Measurements from ENCODE around the gene ESRRA. TPM values are rescaled to one million over a fixed set of nuclear protein-coding genes. Genes with fewer than 3 reads are reported as not detected.

Gene ESRRA
- total RNA-seq, 2 experiments from 2014 or later, result 32.8 to 35.6 TPM

DNA sequence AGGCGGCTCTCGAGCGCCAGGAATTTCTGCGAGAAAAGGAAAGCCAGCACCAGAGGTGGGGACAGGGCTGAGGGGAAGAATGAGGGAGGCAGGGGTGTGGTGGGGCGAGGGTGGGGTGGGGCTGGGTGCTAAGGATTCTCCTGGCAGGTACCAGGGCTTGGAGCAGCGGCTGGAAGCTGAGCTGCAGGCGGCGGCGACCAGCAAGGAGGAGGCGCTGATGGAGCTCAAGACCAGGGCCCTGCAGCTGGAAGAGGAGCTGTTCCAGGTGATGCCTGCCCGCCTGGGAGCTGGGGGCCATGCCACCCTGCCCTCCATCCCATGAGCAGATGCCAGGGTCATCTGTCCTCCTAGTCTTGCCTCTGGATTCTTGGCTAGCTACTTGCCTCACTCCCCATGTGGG lies 44.1 kb downstream of the ESRRA start:
- ChIA-PET CTCF (interaction anchor here (1.0 kb wide), 1 partner anchor 39 kb away, joined by 3 read pairs; no protein-coding TSS in a partner anchor), POLR2A (interaction anchor here (1.0 kb wide), 1 partner anchor 10 kb away, joined by 3 read pairs; the partner anchor contains the start of gene RPS6KA4)
- intact Hi-C loops (cut with micrococcal nuclease), result no loop called here
- Mint-ChIP-seq H3K4me1 (ENCODE audit: low read depth) (peaks cover 8% of the 10 kb centered on the region), H3K4me3 (no peak overlapping the region), H3K36me3 (peaks cover 16% of the 10 kb centered on the region), H3K9me3 (no peaks in the 10 kb centered on the region), H3K27me3 (no peaks in the 10 kb centered on the region), H3K27ac (no peak overlapping the region)
- no peak for DNase-seq

DNA sequence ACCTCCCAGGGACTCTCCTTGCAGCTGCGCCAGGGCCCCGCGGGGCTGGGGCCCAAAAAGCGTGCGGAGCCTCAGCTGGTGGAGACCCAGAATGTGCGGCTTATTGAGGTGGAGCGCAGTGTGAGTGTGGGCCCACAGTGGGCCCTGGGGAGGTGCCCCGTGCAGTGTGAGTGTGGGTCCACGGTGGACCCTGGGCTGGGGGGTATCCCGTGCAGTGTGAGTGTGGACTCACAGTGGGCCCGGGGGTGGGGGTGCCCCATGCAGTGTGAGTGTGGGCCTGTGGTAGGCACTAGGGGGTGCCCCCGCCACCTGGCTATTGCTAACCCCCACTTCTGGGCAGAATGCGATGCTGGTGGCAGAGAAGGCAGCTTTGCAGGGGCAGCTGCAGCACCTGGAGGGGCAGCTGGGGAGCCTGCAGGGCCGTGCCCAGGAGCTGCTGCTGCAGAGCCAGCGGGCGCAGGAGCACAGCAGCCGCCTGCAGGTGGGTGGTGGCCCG lies 45.9 kb downstream of the ESRRA start:
- Mint-ChIP-seq H3K4me1 (ENCODE audit: low read depth) (peaks cover 4% of the 10 kb centered on the region), H3K9me3 (no peaks in the 10 kb centered on the region), H3K36me3 (peaks cover 8% of the 10 kb centered on the region), H3K4me3 (no peak overlapping the region), H3K27me3 (no peaks in the 10 kb centered on the region), H3K27ac (no peak overlapping the region)
- ChIA-PET CTCF (interaction anchor here (1.1 kb wide), 1 partner anchor 34 kb away, joined by 4 read pairs; the partner anchor contains the start of genes PRDX5 and TRMT112), POLR2A (no interaction called here)
- intact Hi-C loops (cut with micrococcal nuclease), result no loop called here
- DNase-seq, result no peak

DNA sequence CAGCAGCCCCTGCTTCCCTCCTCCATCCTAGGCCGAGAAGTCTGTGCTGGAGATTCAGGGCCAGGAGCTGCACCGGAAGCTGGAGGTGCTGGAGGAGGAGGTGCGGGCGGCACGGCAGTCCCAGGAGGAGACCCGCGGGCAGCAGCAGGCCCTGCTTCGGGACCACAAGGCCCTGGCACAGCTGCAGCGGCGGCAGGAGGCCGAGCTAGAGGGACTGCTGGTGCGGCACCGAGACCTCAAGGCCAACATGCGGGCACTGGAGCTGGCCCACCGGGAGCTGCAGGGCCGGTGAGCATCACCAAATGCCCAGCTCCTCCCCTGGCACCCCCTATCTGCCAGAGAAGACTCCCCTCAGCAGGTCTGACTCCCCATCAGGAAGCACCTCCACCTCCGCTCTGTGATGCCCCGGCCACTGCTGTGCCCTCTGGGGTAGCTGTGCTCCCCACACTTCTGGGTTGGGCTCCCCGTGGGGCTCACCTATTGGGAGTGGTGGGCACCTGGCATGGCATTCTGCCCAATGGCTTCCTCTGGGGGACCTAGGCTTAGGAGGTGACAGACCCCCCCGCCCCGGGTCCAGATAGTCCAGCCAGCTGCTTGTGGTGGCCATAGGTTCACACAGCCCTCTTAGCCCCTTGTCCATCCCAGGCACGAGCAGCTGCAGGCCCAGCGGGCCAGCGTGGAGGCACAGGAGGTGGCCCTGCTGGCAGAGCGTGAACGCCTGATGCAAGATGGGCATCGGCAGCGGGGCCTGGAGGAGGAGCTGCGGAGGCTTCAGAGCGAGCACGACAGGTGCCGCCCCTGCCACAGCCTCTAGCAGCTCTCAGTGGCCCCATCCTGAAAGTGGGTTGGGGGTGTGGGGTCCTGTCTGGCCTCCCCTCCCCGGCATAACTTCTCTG lies 47.0 kb downstream of the ESRRA start:
- no peak for DNase-seq
- intact Hi-C loops (cut with micrococcal nuclease), result no loop called here
- H3K36me3 Mint-ChIP-seq, result peaks cover 5% of the 10 kb centered on the region
- no peak overlapping the region for H3K4me3 Mint-ChIP-seq
- H3K4me1 Mint-ChIP-seq (ENCODE audit: low read depth), result peaks cover 4% of the 10 kb centered on the region
- ChIA-PET POLR2A (interaction anchor here (0.6 to 1.4 kb wide), 3 partner anchors 11 to 291 kb away, joined by 3 read pairs; partner anchors contain the start of gene PRDX5), CTCF (interaction anchor here (1.1 to 2.1 kb wide), 2 partner anchors 35 kb away, joined by 4 to 7 read pairs; partner anchors contain the start of genes PRDX5 and TRMT112)
- no peaks in the 10 kb centered on the region for H3K27me3 Mint-ChIP-seq
- H3K9me3 Mint-ChIP-seq, result no peaks in the 10 kb centered on the region
- H3K27ac Mint-ChIP-seq, result no peak overlapping the region

DNA sequence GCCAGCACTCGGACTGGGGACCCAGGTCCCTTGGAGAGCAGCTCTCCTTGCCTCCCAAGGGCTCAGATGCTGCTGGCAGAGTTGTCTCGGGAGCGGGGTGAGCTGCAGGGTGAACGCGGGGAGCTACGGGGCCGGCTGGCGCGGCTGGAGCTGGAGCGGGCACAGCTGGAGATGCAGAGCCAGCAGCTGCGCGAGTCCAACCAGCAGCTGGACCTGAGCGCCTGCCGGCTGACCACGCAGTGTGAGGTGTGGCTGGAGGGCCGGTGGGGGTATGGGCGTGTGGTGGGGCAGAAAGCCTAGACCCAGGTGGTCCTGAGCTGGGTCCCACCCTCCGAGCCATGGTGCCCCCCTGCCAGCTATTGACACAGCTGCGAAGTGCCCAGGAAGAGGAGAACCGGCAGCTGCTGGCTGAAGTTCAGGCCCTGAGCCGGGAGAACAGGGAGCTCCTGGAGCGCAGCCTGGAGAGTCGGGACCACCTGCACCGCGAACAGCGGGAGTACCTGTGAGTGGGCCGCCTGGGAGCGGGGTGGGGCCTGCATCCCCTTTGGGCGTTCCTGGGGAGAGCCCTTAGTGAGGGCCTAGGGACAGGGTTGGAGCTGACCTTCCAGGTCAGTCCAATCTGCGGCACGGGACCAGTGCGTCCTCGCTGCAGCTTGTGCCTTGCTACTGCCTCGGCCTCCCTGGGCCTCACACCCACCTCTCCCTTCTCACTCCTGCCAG lies 47.8 kb downstream of the ESRRA start:
- H3K27ac Mint-ChIP-seq, result no peak overlapping the region
- H3K4me1 Mint-ChIP-seq (ENCODE audit: low read depth), result peaks cover 9% of the 10 kb centered on the region
- no peak overlapping the region for H3K4me3 Mint-ChIP-seq
- H3K36me3 Mint-ChIP-seq, result peaks cover 5% of the 10 kb centered on the region
- ChIA-PET CTCF (interaction anchor here (2.1 kb wide), 1 partner anchor 35 kb away, joined by 7 read pairs; the partner anchor contains the start of genes PRDX5 and TRMT112), POLR2A (interaction anchor here (0.6 to 1.4 kb wide), 3 partner anchors 12 to 290 kb away, joined by 3 read pairs; partner anchors contain the start of gene PRDX5)
- DNase-seq, result no peak
- H3K27me3 Mint-ChIP-seq, result no peaks in the 10 kb centered on the region
- intact Hi-C loops (cut with micrococcal nuclease), result no loop called here
- no peaks in the 10 kb centered on the region for H3K9me3 Mint-ChIP-seq

DNA sequence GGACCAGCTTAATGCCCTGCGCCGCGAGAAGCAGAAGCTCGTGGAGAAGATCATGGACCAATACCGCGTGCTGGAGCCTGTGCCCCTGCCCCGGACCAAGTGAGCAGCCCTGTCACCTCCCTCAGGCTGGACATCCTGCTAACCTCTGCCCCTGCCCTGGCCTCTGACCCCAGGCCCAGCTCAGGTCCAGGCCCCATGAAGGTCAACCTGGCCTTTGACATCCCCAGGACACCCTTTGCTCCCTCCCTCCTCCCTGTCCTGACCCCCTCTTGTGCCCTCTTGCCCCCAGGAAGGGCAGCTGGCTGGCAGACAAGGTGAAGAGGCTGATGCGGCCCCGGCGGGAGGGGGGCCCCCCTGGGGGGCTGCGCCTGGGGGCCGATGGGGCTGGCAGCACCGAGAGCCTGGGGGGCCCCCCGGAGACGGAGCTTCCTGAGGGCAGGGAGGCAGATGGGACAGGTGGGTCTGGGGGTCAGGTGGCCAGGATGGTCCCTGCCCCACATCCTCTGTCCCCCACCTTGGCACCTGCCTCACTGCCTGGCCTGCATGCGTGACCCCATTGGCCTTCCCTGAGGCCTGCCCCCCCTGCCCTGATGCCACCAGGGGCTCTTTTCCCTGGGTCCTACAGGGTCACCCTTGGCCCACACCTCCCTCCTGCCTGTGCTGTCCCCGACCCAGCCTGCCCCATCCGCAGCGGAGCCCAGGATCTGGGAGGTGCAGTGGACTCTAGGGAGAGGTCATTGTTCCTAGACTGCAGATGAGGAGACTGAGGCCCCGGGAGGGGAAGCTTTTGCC lies 48.6 kb downstream of the ESRRA start:
- ChIA-PET CTCF (interaction anchor here (1.3 to 2.1 kb wide), 3 partner anchors 19 to 36 kb away, joined by 3 to 7 read pairs (median 4); partner anchors contain the start of genes PRDX5 and TRMT112), POLR2A (interaction anchor here (1.4 kb wide), 1 partner anchor 13 kb away, joined by 3 read pairs; no protein-coding TSS in a partner anchor)
- peaks cover 13% of the 10 kb centered on the region for H3K4me1 Mint-ChIP-seq (ENCODE audit: low read depth)
- no peak for DNase-seq
- intact Hi-C loops (cut with micrococcal nuclease), result no loop called here
- H3K4me3 Mint-ChIP-seq, result no peak overlapping the region
- H3K27ac Mint-ChIP-seq, result no peak overlapping the region
- H3K9me3 Mint-ChIP-seq, result no peaks in the 10 kb centered on the region
- no peaks in the 10 kb centered on the region for H3K27me3 Mint-ChIP-seq
- peaks cover 5% of the 10 kb centered on the region for H3K36me3 Mint-ChIP-seq

DNA sequence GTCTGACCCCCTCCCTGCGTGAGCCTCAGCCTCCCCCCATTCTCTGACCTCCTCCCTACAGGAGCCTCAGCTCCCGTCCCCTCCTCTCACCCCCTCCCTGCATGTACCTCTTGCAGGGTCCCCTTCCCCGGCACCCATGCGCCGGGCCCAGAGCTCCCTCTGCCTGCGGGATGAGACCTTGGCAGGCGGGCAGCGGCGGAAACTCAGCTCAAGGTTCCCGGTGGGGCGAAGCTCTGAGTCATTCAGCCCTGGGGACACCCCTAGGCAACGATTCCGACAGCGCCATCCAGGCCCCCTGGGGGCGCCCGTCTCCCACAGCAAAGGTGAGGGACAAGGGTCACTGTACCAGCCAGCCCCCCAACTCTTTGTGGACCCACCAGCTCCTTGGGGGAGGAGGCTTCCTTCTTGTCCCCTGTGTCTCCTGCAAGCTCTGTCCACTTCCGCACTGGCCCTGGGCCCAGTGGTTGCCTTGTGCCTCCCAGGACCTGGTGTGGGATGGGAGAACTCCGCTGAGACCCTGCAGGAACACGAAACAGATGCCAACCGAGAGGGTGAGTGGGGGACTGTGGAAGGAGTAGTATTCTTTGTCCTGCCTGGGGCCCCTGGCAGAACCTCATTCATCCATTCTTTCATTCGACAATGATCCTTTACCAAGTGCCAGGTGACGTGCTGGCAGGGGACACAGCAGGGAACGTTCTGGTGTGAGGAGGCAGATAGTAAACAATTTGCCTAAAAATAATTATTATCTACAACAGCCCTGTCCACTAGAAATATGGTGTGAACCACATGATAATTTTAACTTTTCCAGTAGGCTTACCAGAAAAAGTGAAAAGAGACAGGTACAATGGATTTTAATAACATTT lies 50.0 kb downstream of the ESRRA start:
- Mint-ChIP-seq H3K4me3 (no peak overlapping the region), H3K4me1 (ENCODE audit: low read depth) (peaks cover 22% of the 10 kb centered on the region), H3K36me3 (peaks cover 2% of the 10 kb centered on the region), H3K27ac (no peak overlapping the region), H3K27me3 (no peaks in the 10 kb centered on the region), H3K9me3 (no peaks in the 10 kb centered on the region)
- DNase-seq, result peak; percentile 41
- intact Hi-C loops (cut with micrococcal nuclease), result no loop called here
- ChIA-PET CTCF (interaction anchor here (1.3 to 1.9 kb wide), 4 partner anchors 15 to 38 kb away, joined by 3 to 9 read pairs (median 6); partner anchors contain the start of genes CCDC88B, PRDX5 and TRMT112), POLR2A (interaction anchor here (0.8 kb wide), 1 partner anchor 13 kb away, joined by 3 read pairs; no protein-coding TSS in a partner anchor)

DNA sequence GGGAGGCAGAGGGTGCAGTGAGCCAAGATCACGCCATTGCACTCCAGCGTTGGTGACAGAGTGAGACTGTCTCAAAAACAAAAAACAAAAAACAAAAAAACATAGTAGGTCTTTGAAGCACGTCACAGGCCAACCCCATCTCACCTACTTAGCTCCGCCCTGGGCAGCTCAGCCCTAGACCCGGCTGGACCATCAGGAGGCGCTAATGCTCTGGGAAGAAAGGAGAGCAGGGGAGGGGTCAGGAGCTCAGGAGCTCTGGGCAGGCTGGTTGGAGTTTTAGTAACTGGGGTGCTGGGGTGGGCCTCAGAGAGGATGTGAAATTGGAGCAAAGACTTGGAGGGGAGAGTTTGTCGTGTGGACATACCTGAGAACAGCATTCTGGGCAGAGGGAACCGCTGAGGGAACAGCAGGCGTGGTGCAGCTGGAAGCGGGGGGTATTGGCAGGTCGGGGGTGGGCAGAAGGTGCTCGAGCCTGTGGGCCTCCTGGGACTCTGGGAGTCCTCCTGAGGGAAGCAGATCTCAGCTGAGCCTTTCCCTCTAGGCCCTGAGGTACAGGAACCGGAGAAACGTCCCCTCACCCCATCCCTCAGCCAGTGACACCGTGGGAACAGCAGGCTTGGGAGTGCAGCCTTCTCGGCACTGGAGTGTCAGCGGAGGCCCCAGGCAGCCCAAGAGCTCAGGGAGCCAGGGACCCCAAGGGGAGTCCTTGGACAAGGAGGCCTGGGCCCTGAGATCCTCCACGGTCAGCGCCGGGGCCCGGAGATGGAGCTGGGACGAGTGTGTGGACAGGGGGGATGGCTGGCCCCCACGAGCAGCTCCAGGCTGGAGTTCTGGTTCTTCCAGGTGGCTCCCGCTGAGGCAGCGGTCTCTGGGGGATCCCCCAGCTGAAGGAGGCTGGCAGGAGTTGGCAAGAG lies 51.4 kb downstream of the ESRRA start:
- Mint-ChIP-seq H3K36me3 (peaks cover 10% of the 10 kb centered on the region), H3K27me3 (no peaks in the 10 kb centered on the region), H3K27ac (peak overlapping the region; percentile 56), H3K4me1 (ENCODE audit: low read depth) (peaks cover 32% of the 10 kb centered on the region), H3K4me3 (peak overlapping the region; percentile 4), H3K9me3 (no peaks in the 10 kb centered on the region)
- DNase-seq, result peak; percentile 71
- ChIA-PET POLR2A (interaction anchor here (0.6 to 2.8 kb wide), 6 partner anchors 11 to 422 kb away, joined by 3 to 10 read pairs (median 4); partner anchors contain the start of genes PRDX5 and TRMT112), CTCF (interaction anchor here (0.9 to 2.1 kb wide), 5 partner anchors 14 to 1528 kb away, joined by 3 to 13 read pairs (median 8); partner anchors contain the start of gene CCDC88B)
- intact Hi-C loops (cut with micrococcal nuclease), result no loop called here

DNA sequence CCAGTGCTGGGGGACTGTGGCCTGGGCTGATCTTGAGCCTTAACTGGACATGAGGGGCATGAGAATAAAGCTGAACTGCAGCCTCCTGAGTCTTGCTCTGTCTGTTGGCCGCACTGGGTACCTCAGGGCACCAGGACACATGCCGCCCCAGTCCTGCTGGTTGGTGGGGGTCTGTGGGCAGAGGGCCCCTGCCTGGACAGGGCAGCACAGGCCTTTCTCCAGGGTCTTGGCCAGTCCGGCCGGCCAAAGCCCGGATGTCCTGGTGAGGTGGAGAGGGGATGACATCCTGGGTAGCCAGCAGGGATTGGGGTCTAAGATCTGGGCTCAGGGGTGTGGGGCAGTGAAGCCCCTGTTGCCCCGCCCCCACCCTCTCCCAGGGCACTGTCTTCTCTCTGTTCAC lies 52.1 kb downstream of the ESRRA start:
- no peak overlapping the region for H3K4me3 Mint-ChIP-seq
- ChIA-PET CTCF (interaction anchor here (0.9 to 2.1 kb wide), 7 partner anchors 15 to 1527 kb away, joined by 3 to 13 read pairs (median 4); partner anchors contain the start of genes CCDC88B, PRDX5 and TRMT112), POLR2A (interaction anchor here (1.9 to 2.8 kb wide), 2 partner anchors 16 to 40 kb away, joined by 6 to 10 read pairs; partner anchors contain the start of genes PRDX5 and TRMT112)
- H3K36me3 Mint-ChIP-seq, result peaks cover 15% of the 10 kb centered on the region
- intact Hi-C loops (cut with micrococcal nuclease), result no loop called here
- H3K9me3 Mint-ChIP-seq, result no peaks in the 10 kb centered on the region
- DNase-seq, result no peak
- no peaks in the 10 kb centered on the region for H3K27me3 Mint-ChIP-seq
- H3K27ac Mint-ChIP-seq, result peak overlapping the region; percentile 53
- peaks cover 37% of the 10 kb centered on the region for H3K4me1 Mint-ChIP-seq (ENCODE audit: low read depth)

DNA sequence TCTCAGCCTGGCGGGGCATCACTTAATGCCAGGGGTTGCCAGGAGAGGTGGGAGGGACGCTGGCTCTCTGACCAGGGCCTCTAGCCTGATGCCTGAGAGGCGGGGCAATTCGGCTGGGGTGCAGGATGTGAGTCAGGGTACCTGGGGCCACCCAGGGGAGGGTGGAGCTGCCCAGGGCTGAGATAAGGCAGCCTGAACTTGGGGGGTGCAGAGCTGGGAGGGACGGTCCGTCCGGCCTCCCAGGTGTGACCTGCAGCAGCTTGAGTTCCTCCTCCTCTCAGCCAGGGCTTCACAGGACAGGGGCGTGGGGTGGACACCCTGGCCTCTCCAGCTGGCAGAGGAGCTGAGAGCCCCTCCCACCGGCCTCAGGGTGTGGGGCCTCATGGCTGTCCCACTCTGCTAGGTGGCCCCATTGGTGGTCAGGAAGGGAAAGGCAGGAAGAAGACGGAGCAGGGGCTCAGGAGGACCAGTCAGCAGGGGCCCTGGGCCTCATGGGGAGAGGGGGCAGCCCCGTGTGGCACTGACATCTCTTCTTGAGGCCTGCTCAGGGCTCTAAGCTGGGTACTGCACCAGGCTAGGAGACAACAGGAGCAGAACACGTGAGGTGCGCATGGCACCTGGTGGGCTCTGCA lies 52.7 kb downstream of the ESRRA start:
- H3K27me3 Mint-ChIP-seq, result no peaks in the 10 kb centered on the region
- ChIA-PET POLR2A (interaction anchor here (1.9 to 2.8 kb wide), 2 partner anchors 16 to 41 kb away, joined by 6 to 10 read pairs; partner anchors contain the start of genes PRDX5 and TRMT112), CTCF (interaction anchor here (0.9 to 2.1 kb wide), 3 partner anchors 15 to 91 kb away, joined by 4 to 13 read pairs (median 4); partner anchors contain the start of genes PRDX5 and TRMT112)
- peak; percentile 82 for DNase-seq
- peak overlapping the region; percentile 60 for H3K4me3 Mint-ChIP-seq
- H3K36me3 Mint-ChIP-seq, result peaks cover 15% of the 10 kb centered on the region
- peaks cover 37% of the 10 kb centered on the region for H3K4me1 Mint-ChIP-seq (ENCODE audit: low read depth)
- intact Hi-C loops (cut with micrococcal nuclease), result loop anchor here (2.0 kb wide), 2 partner anchors 15 to 91 kb away; no protein-coding TSS in a partner anchor
- H3K9me3 Mint-ChIP-seq, result no peaks in the 10 kb centered on the region
- H3K27ac Mint-ChIP-seq, result peak overlapping the region; percentile 53

Data from activated CD4-positive, alpha-beta memory T cell treated with anti-CD3 and anti-CD28 coated beads for 36 hours (primary cell).